Glutamatergic neuron (in vitro differentiated cells): ENCODE measurements around the gene RPP25. TPM values are rescaled to one million over a fixed set of nuclear protein-coding genes. Genes with fewer than 3 reads are reported as not detected.
"Not testable (repeated sequence)": the region's sequence is repeated elsewhere in the genome, so short reads cannot be mapped to it uniquely, and the experiment has no call there.

Experiments
- DNase-seq: peaks from one replicate; pipeline ENCODE4 v3.0.0; 2022
- H3K27ac Mint-ChIP-seq: one replicate; pipeline ENCODE4 v1.8.0; 2020; ENCODE audit warnings: mild to moderate bottlenecking, mixed read lengths, inconsistent platforms; ENCODE audit not compliant: unreplicated experiment
- H3K27me3 Mint-ChIP-seq: one replicate; pipeline ENCODE4 v1.8.0; 2020; ENCODE audit warnings: mild to moderate bottlenecking, moderate library complexity, mixed read lengths, inconsistent platforms; ENCODE audit not compliant: unreplicated experiment
- H3K36me3 Mint-ChIP-seq: one replicate; pipeline ENCODE4 v1.8.0; 2020; ENCODE audit warnings: mild to moderate bottlenecking, mixed read lengths, inconsistent platforms; ENCODE audit not compliant: unreplicated experiment
- H3K4me1 Mint-ChIP-seq: one replicate; pipeline ENCODE4 v1.8.0; 2020; ENCODE audit warnings: mild to moderate bottlenecking, low read depth, mixed read lengths, inconsistent platforms; ENCODE audit not compliant: unreplicated experiment
- H3K4me3 Mint-ChIP-seq: one replicate; pipeline ENCODE4 v1.8.0; 2020; ENCODE audit warnings: mild to moderate bottlenecking, mixed read lengths, inconsistent platforms; ENCODE audit not compliant: unreplicated experiment
- H3K9me3 Mint-ChIP-seq: one replicate; pipeline ENCODE4 v1.8.0; 2020; ENCODE audit warnings: mild to moderate bottlenecking, moderate library complexity, mixed read lengths, inconsistent platforms; ENCODE audit not compliant: unreplicated experiment
- CTCF ChIP-seq: fragments of 200-600 bp; sonication (generic); IDR thresholded peaks from one replicate; pipeline ENCODE4 v1.5.0; 2021; ENCODE audit not compliant: partially characterized antibody, unreplicated experiment
- total RNA-seq: library from RNA; stranded (reverse); fragmentation: NEBNext Ultra II Directional; extraction: Animal tissue kit (Norgen Biotek cat#: 25700); gene quantifications from one replicate; pipeline ENCODE4 v1.2.1, GENCODE V29; 2021; ENCODE audit not compliant: unreplicated experiment

RPP25 gene
- total RNA-seq, 1 donor from 2014 or later, result 2.3 TPM

- Mint-ChIP-seq H3K9me3 (no peaks in the 10 kb centered on the region), H3K4me3 (no peak overlapping the region), H3K36me3 (no peaks in the 10 kb centered on the region), H3K4me1 (no peaks in the 10 kb centered on the region), H3K27ac (no peak overlapping the region), H3K27me3 (no peaks in the 10 kb centered on the region)
- no peak for TF ChIP-seq CTCF
- DNase-seq, result no peak
Measured at GRCh38 chr15:74928771-74929198, 27.8 kb downstream of the RPP25 start.

GRCh38 chr15:74924525-74924924 lies 32.0 kb downstream of the RPP25 start:
- Mint-ChIP-seq H3K4me1 (no peaks in the 10 kb centered on the region), H3K27ac (no peak overlapping the region), H3K4me3 (no peak overlapping the region), H3K9me3 (peaks cover 2% of the 10 kb centered on the region), H3K36me3 (no peaks in the 10 kb centered on the region), H3K27me3 (no peaks in the 10 kb centered on the region)
- no peak for DNase-seq
- TF ChIP-seq CTCF, result no peak

- DNase-seq, result no peak
- no peaks in the 10 kb centered on the region for H3K4me1 Mint-ChIP-seq
- peaks cover 2% of the 10 kb centered on the region for H3K27me3 Mint-ChIP-seq
- peaks cover 2% of the 10 kb centered on the region for H3K9me3 Mint-ChIP-seq
- no peaks in the 10 kb centered on the region for H3K36me3 Mint-ChIP-seq
- H3K4me3 Mint-ChIP-seq, result no peak overlapping the region
- no peak overlapping the region for H3K27ac Mint-ChIP-seq
- no peak for TF ChIP-seq CTCF
Measured at GRCh38 chr15:74920456-74920855, 36.1 kb downstream of the RPP25 start.

GRCh38 chr15:74917676-74918075 lies 38.9 kb downstream of the RPP25 start:
- no peak for DNase-seq
- no peak overlapping the region for H3K27ac Mint-ChIP-seq
- peaks cover 2% of the 10 kb centered on the region for H3K27me3 Mint-ChIP-seq
- TF ChIP-seq CTCF, result no peak
- H3K9me3 Mint-ChIP-seq, result peaks cover 2% of the 10 kb centered on the region
- no peak overlapping the region for H3K4me3 Mint-ChIP-seq
- no peaks in the 10 kb centered on the region for H3K4me1 Mint-ChIP-seq
- H3K36me3 Mint-ChIP-seq, result no peaks in the 10 kb centered on the region

GRCh38 chr15:74913799-74914198 lies 42.8 kb downstream of the RPP25 start:
- not testable (repeated sequence) for H3K27me3 Mint-ChIP-seq, H3K36me3 Mint-ChIP-seq

GRCh38 chr15:74913041-74913440 lies 43.5 kb downstream of the RPP25 start:
- Mint-ChIP-seq H3K36me3 (no peaks in the 10 kb centered on the region), H3K4me1 (no peaks in the 10 kb centered on the region), H3K4me3 (no peak overlapping the region), H3K27ac (no peak overlapping the region), H3K27me3 (no peaks in the 10 kb centered on the region), H3K9me3 (no peaks in the 10 kb centered on the region)
- no peak for TF ChIP-seq CTCF
- no peak for DNase-seq

More at GRCh38 chr15:74913799-74914198, 42.8 kb downstream of the RPP25 start:
- H3K9me3 Mint-ChIP-seq, DNase-seq, H3K27ac Mint-ChIP-seq, H3K4me3 Mint-ChIP-seq, H3K4me1 Mint-ChIP-seq: not testable (repeated sequence)
